Measurements from ENCODE around the gene RHOG.
A peak's percentile ranks its signal among the peaks of the same experiment; 100 is the strongest.
"Not testable (repeated sequence)": the region's sequence is repeated elsewhere in the genome, so short reads cannot be mapped to it uniquely, and the experiment has no call there.

The RHOG gene

GRCh38 chr11:3877364-3878257 lies 36.9 kb upstream of the RHOG start:
- peak overlapping the region; percentile 37 for H3K27ac ChIP-seq (ENCODE audit: low read length)

GRCh38 chr11:3876613-3877012 lies 35.9 kb upstream of the RHOG start:
- Histone ChIP-seq H3K4me1 (ENCODE audit: control insufficient read depth, insufficient read depth, low read length) (peaks cover 24% of the 10 kb centered on the region), H3K27ac (ENCODE audit: low read length) (no peak overlapping the region), H3K9me3 (ENCODE audit: control insufficient read depth in 2 of 2, low read length in 2 of 2) (no peaks in the 10 kb centered on the region), H3K4me3 (ENCODE audit: low read length in 2 of 2) (no peak overlapping the region), H3K27me3 (ENCODE audit: control insufficient read depth in 1 of 2, insufficient read depth in 2 of 2, low read length in 2 of 2) (no peaks in the 10 kb centered on the region), H3K36me3 (ENCODE audit: control insufficient read depth in 2 of 2, insufficient read depth in 2 of 2, low read length in 2 of 2) (no peaks in the 10 kb centered on the region), H3K9ac (ENCODE audit: low read length in 2 of 2) (no peak overlapping the region)

More at GRCh38 chr11:3877364-3878257, 36.9 kb upstream of the RHOG start:
- Histone ChIP-seq H3K4me1 (ENCODE audit: control insufficient read depth, insufficient read depth, low read length) (peaks cover 22% of the 10 kb centered on the region), H3K4me3 (ENCODE audit: low read length in 2 of 2) (no peak overlapping the region), H3K9ac (ENCODE audit: low read length in 2 of 2) (peak overlapping the region in 1 of 2 donors; percentile 21), H3K36me3 (ENCODE audit: control insufficient read depth in 2 of 2, insufficient read depth in 2 of 2, low read length in 2 of 2) (no peaks in the 10 kb centered on the region), H3K9me3 (ENCODE audit: control insufficient read depth in 2 of 2, low read length in 2 of 2) (no peaks in the 10 kb centered on the region), H3K27me3 (ENCODE audit: control insufficient read depth in 1 of 2, insufficient read depth in 2 of 2, low read length in 2 of 2) (no peaks in the 10 kb centered on the region)

- Histone ChIP-seq H3K4me1 (ENCODE audit: control insufficient read depth, insufficient read depth, low read length) (peaks cover 16% of the 10 kb centered on the region), H3K4me3 (ENCODE audit: low read length in 2 of 2) (no peak overlapping the region), H3K27ac (ENCODE audit: low read length) (no peak overlapping the region), H3K27me3 (ENCODE audit: control insufficient read depth in 1 of 2, insufficient read depth in 2 of 2, low read length in 2 of 2) (no peaks in the 10 kb centered on the region), H3K9ac (ENCODE audit: low read length in 2 of 2) (no peak overlapping the region), H3K36me3 (ENCODE audit: control insufficient read depth in 2 of 2, insufficient read depth in 2 of 2, low read length in 2 of 2) (no peaks in the 10 kb centered on the region), H3K9me3 (ENCODE audit: control insufficient read depth in 2 of 2, low read length in 2 of 2) (no peaks in the 10 kb centered on the region)
Measured at GRCh38 chr11:3873712-3874349, 33.1 kb upstream of the RHOG start.

GRCh38 chr11:3867209-3868091 lies 26.7 kb upstream of the RHOG start:
- H3K4me1 ChIP-seq (ENCODE audit: control insufficient read depth, insufficient read depth, low read length) = peaks cover 28% of the 10 kb centered on the region
- H3K9ac ChIP-seq (ENCODE audit: low read length in 2 of 2) = peak overlapping the region in 1 of 2 donors; percentile 13
- no peaks in the 10 kb centered on the region for H3K9me3 ChIP-seq (ENCODE audit: control insufficient read depth in 2 of 2, low read length in 2 of 2)
- H3K36me3 ChIP-seq (ENCODE audit: control insufficient read depth in 2 of 2, insufficient read depth in 2 of 2, low read length in 2 of 2) = no peaks in the 10 kb centered on the region
- no peaks in the 10 kb centered on the region for H3K27me3 ChIP-seq (ENCODE audit: control insufficient read depth in 1 of 2, insufficient read depth in 2 of 2, low read length in 2 of 2)
- H3K4me3 ChIP-seq (ENCODE audit: low read length in 2 of 2) = peak overlapping the region in 1 of 2 donors; percentile 47
- peak overlapping the region; percentile 18 for H3K27ac ChIP-seq (ENCODE audit: low read length)

- H3K4me3 ChIP-seq (ENCODE audit: low read length in 2 of 2) = no peak overlapping the region
- H3K27ac ChIP-seq (ENCODE audit: low read length) = no peak overlapping the region
- no peaks in the 10 kb centered on the region for H3K27me3 ChIP-seq (ENCODE audit: control insufficient read depth in 1 of 2, insufficient read depth in 2 of 2, low read length in 2 of 2)
- no peaks in the 10 kb centered on the region for H3K36me3 ChIP-seq (ENCODE audit: control insufficient read depth in 2 of 2, insufficient read depth in 2 of 2, low read length in 2 of 2)
- H3K9me3 ChIP-seq (ENCODE audit: control insufficient read depth in 2 of 2, low read length in 2 of 2) = no peaks in the 10 kb centered on the region
- peaks cover 26% of the 10 kb centered on the region for H3K4me1 ChIP-seq (ENCODE audit: control insufficient read depth, insufficient read depth, low read length)
- no peak overlapping the region for H3K9ac ChIP-seq (ENCODE audit: low read length in 2 of 2)
Measured at GRCh38 chr11:3866836-3867208, 26.1 kb upstream of the RHOG start.

- Histone ChIP-seq H3K27me3 (ENCODE audit: control insufficient read depth in 1 of 2, insufficient read depth in 2 of 2, low read length in 2 of 2) (no peaks in the 10 kb centered on the region), H3K4me1 (ENCODE audit: control insufficient read depth, insufficient read depth, low read length) (peaks cover 26% of the 10 kb centered on the region), H3K9me3 (ENCODE audit: control insufficient read depth in 2 of 2, low read length in 2 of 2) (no peaks in the 10 kb centered on the region), H3K9ac (ENCODE audit: low read length in 2 of 2) (no peak overlapping the region), H3K36me3 (ENCODE audit: control insufficient read depth in 2 of 2, insufficient read depth in 2 of 2, low read length in 2 of 2) (no peaks in the 10 kb centered on the region), H3K4me3 (ENCODE audit: low read length in 2 of 2) (no peak overlapping the region), H3K27ac (ENCODE audit: low read length) (no peak overlapping the region)
Measured at GRCh38 chr11:3866206-3866605, 25.4 kb upstream of the RHOG start.

GRCh38 chr11:3865388-3866193 lies 24.8 kb upstream of the RHOG start:
- no peaks in the 10 kb centered on the region for H3K27me3 ChIP-seq (ENCODE audit: control insufficient read depth in 1 of 2, insufficient read depth in 2 of 2, low read length in 2 of 2)
- no peak overlapping the region for H3K4me3 ChIP-seq (ENCODE audit: low read length in 2 of 2)
- H3K4me1 ChIP-seq (ENCODE audit: control insufficient read depth, insufficient read depth, low read length) = peaks cover 29% of the 10 kb centered on the region
- H3K9me3 ChIP-seq (ENCODE audit: control insufficient read depth in 2 of 2, low read length in 2 of 2) = no peaks in the 10 kb centered on the region
- H3K27ac ChIP-seq (ENCODE audit: low read length) = no peak overlapping the region
- H3K9ac ChIP-seq (ENCODE audit: low read length in 2 of 2) = no peak overlapping the region
- H3K36me3 ChIP-seq (ENCODE audit: control insufficient read depth in 2 of 2, insufficient read depth in 2 of 2, low read length in 2 of 2) = no peaks in the 10 kb centered on the region

- H3K9me3 ChIP-seq (ENCODE audit: control insufficient read depth in 2 of 2, low read length in 2 of 2) = no peaks in the 10 kb centered on the region
- H3K36me3 ChIP-seq (ENCODE audit: control insufficient read depth in 2 of 2, insufficient read depth in 2 of 2, low read length in 2 of 2) = no peaks in the 10 kb centered on the region
- peaks cover 52% of the 10 kb centered on the region for H3K4me1 ChIP-seq (ENCODE audit: control insufficient read depth, insufficient read depth, low read length)
- H3K9ac ChIP-seq (ENCODE audit: low read length in 2 of 2) = no peak overlapping the region
- H3K27me3 ChIP-seq (ENCODE audit: control insufficient read depth in 1 of 2, insufficient read depth in 2 of 2, low read length in 2 of 2) = no peaks in the 10 kb centered on the region
- H3K27ac ChIP-seq (ENCODE audit: low read length) = no peak overlapping the region
- no peak overlapping the region for H3K4me3 ChIP-seq (ENCODE audit: low read length in 2 of 2)
Measured at GRCh38 chr11:3861683-3862082, 20.9 kb upstream of the RHOG start.

- H3K9ac ChIP-seq (ENCODE audit: low read length in 2 of 2); H3K27me3 ChIP-seq (ENCODE audit: control insufficient read depth in 1 of 2, insufficient read depth in 2 of 2, low read length in 2 of 2); H3K9me3 ChIP-seq (ENCODE audit: control insufficient read depth in 2 of 2, low read length in 2 of 2); H3K36me3 ChIP-seq (ENCODE audit: control insufficient read depth in 2 of 2, insufficient read depth in 2 of 2, low read length in 2 of 2); H3K4me3 ChIP-seq (ENCODE audit: low read length in 2 of 2); H3K27ac ChIP-seq (ENCODE audit: low read length): not testable (repeated sequence)
- H3K4me1 ChIP-seq (ENCODE audit: control insufficient read depth, insufficient read depth, low read length) = peaks cover 55% of the 10 kb centered on the region
Measured at GRCh38 chr11:3860898-3861393, 20.2 kb upstream of the RHOG start.

GRCh38 chr11:3860375-3860774 lies 19.6 kb upstream of the RHOG start:
- H3K4me3 ChIP-seq (ENCODE audit: low read length in 2 of 2) = no peak overlapping the region
- no peaks in the 10 kb centered on the region for H3K36me3 ChIP-seq (ENCODE audit: control insufficient read depth in 2 of 2, insufficient read depth in 2 of 2, low read length in 2 of 2)
- peaks cover 49% of the 10 kb centered on the region for H3K4me1 ChIP-seq (ENCODE audit: control insufficient read depth, insufficient read depth, low read length)
- no peaks in the 10 kb centered on the region for H3K27me3 ChIP-seq (ENCODE audit: control insufficient read depth in 1 of 2, insufficient read depth in 2 of 2, low read length in 2 of 2)
- no peaks in the 10 kb centered on the region for H3K9me3 ChIP-seq (ENCODE audit: control insufficient read depth in 2 of 2, low read length in 2 of 2)
- H3K9ac ChIP-seq (ENCODE audit: low read length in 2 of 2) = no peak overlapping the region
- no peak overlapping the region for H3K27ac ChIP-seq (ENCODE audit: low read length)
